IPS DF 19.7 (cell line): ENCODE data around the gene CPVL.

Experiments used
- DNase-seq: peaks from one replicate; pipeline ENCODE4 v3.0.0-alpha.2; 2013; ENCODE audit warnings: low read depth, low spot score

The CPVL gene

DNA sequence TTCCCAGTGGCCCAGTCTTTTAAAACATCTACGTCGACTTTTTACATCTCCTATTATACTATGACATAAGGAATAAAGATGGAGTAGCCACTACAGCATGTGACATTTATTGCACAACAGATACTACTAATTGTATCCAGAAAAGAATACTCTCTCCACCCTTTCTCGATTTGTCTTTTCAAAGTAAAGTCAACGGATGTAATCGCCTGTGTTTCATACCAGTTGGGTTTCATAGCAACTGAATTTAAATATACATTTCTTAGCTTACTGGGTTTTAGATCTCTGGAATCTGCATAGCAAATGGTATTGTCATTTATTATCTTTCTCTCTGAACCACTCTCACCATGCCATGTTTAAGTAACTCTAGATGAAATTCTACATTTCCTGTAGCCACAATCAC, 101.8 kb downstream of the CPVL start:
- no peak for DNase-seq

DNA sequence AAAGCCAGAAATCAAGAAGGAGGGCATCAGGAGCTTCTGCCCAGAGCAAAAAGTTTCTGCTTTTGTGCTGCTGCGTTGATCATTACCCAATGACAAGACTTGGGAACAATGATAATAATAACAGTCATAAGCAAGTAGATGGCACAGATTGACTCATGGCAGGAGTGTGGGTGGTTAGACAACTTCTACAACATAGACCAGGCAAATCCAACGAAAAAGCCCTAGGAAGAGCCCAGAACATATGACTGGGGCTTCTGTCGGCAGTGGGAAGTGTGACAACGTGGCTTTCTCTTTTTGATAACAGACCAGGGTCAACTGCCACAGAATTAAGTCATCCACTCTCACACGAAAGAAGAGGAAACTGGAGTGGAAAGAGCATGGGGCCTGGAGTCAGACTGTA, 102.8 kb downstream of the CPVL start:
- DNase-seq = no peak

DNA sequence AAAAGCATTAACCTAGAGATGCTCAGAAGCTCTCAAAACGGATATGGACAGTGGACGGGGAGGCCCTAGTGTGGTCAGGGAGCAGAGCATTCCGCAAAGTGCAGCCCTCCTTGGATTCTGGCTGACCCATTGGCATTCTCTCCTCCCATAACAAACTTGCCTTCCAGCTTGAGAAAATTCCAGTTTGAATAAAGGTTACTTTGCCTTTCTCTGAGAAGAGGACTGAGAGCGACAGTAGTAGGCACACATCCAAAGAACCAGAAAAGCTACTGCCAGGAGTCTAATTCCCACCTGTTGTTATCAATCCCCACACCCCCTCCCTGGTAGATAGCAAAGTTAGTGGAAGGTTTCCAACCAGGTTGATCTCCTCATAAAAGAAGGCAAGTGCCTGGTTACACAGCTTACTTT, 103.5 kb downstream of the CPVL start:
- DNase-seq = no peak

DNA sequence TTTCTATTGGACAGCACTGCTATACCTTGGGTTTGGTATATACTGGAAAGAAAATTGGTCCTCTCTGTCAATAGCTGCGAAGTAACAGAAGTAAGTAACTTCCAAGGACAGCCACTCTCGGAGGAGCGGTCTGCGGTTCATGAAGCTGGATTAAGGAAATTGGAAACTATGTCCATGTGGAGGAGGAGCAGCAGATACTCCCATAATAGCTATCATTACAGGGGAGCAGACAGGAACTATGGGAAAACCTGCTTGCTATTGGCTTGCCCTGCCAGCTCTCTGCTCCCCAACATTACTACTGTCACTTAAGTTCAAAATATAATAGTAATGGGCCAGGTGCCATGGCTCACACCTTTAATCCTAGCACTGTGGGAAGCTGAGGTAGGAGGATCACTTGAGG, 104.3 kb downstream of the CPVL start:
- no peak for DNase-seq

DNA sequence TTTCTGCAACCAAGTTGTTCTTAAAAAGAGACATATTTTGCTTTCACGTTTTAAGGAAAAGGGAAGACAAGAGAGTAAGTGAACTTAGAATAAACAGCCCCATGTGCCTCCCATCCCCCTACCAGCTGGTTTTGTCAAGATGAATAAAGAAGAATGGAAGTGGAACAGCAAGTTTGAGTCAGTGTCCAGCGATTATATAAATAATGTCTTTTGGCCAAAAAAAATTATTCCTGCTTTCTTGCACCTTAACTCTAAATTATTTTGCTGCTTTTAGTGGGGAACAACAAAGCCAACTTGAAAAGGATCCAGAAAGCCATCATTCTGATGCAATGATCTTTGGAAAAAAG, 105.8 kb downstream of the CPVL start:
- no peak for DNase-seq

DNA sequence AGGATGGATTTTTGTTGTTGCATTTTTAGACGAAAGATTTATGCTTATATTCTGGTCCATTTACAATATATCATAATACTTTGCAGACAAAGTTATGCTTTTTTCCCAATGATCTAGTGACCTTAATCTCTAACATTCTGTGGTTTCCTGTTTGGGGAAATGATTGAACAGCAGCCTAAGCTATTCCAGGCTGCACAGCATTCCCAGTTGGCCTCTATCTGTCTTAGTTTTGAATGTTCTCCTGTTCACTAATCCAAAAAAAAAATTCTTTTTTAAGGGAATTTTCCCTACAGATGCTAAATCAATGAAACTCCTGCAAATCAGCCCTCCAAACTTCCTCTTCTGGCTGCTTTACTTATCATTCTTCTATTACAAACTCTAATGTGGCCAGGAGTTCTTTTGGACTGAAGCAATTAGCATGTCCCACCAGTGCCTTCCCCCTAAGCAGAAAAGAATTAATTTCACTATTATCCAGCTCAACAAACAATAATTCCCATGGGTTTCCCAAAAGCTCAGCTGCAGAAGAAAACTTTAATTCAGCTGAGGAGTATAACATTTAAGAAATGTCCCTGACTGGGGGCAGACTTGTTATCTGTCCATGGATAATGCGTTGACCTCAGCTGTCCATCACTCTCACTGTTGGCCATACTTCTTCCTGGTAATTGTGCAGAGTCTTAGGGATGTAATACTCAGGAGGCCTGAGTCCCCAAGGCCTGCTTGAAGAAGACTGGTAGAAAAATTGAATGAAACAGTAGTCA, 106.3 kb downstream of the CPVL start:
- DNase-seq = no peak

DNA sequence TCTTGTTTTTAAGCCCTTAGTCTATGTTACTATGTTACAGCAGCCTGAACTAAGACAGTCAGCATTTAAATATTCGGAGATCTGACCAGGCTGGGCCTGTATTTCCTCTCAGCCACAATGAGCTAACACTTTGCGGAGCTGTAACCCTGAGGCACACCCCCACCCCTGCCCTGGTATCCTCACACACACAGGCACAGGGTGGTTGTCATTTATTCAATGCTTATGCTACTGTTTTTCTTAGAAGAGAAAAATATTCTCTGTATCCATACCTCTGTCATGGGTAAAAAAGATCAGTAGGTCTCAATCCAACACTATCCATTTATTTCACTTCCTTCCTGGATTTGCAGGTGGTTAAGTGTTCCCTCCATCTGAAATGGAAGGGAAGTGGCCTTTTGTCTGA, 107.9 kb downstream of the CPVL start:
- no peak for DNase-seq

DNA sequence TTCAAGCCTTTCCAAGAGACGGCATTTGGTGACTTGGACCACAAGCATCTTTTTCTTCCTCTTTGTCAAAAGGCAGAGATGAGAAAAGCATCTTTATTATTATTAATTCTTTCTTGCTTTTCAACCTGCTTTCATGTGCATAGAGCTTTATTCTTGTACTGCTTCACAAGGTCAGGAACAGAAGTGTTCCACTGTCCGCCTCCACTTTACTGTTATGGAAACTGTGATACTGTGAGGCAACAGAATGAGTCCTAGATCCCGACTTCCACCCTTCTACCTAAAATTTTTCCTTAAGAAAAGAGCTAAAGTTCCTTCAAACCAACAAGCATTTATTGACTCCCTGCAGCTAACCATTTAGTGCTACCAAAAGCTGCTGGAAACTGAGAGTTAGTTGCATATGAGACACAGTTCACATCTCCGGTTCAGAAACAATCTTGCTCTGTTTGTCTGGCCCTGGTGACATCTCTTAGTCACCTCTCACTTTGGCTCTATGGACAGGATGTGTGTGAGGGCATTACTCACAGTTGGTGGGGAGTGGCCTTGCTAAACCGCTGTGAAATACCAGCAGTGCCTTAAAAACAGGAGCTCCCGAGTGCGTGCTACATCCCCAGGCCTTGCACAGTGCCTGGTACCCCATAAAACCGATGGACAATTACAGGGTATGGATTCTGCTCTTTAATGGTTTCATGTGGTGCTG, 111.1 kb downstream of the CPVL start:
- DNase-seq = no peak

DNA sequence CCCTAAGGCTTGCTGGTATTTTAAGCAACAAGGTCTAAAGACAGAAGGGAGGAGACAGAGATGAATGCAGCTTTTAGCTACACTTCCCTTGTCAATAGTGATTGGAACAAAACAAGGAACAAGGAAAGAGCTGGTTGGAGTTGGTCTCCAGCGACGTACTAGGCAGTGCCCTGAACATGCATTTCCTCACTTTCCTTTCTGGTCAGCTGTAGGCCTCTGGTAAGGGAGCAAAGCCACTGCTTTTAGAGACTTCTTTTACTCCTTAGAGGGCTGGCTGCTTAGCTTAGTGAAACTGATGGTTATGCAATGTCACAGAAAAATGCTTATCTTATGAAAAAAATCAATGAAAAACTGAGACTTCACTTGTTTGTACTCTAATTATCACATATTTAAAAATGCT, 112.8 kb downstream of the CPVL start:
- no peak for DNase-seq

DNA sequence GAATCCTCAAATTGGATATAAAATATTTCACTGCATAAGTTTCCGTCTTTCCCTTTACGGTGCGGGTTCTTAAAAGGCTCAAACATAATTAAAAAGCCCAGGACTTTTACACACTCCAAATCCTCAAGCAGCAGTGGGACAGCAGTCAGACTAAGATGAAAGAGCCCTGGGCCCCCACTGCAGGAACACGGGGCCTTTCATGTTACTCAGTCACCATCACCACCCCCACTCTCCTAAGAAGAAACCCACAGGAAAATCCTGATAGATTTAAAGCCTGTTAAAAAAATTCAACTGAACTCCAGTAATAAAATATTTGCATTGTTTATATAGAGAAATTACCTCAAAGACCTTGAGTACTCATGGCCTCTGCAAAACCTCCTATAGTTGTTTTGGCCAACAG, 114.2 kb downstream of the CPVL start:
- DNase-seq = no peak

DNA sequence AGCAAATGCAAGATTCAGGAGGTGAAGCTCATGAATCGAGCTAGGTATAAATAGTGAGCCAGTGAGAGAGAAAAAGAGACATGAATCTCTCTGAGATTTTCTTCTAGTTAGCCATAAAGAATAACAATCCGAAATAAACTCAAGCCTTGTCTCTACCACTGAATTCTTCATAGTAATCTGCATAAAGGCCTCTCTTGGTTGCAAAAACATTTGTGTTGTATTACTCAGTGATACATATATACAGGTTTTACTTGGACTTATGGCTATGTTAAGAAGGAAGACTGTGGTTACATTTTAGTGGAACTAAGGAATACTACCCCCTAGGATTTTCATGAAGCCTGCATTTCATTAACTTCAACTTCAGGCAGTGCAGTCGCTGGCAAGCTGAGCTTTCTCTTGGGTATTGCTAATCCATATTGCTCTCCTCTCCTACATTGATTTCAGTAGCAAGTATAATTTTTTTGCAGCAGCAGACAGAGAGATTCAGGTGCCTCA, 115.5 kb downstream of the CPVL start:
- no peak for DNase-seq

DNA sequence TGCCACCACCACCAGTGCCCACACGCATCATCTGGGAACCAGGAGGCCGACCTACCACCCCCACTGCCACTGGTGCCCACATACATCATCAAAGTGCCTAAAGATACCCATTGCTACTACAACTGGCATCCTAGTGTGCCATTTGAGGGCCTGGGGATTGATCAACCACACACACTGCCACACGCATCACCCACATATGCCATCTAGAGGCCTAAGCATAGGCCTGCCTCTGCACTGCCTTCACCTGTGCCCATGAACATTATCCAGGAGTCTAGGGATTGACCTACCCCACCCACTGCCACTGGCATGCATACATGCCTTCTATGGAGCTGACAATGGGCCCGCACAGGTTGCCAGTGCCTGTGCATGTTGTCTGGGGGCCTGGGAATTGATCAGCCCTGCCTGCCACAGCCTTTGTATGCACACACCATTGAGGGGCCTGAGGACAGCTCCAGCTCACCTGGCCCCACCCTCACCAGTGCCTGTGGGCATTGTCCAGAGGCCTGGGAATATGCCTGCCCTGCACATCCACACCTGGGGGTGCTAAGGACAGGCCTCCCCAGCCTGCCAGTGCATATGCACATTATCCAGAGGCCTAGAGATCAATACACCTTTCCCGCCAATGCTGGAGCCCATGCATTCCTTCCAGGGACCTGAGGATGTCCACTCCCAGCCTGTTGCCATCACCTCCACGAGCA, 123.9 kb downstream of the CPVL start:
- DNase-seq = no peak

DNA sequence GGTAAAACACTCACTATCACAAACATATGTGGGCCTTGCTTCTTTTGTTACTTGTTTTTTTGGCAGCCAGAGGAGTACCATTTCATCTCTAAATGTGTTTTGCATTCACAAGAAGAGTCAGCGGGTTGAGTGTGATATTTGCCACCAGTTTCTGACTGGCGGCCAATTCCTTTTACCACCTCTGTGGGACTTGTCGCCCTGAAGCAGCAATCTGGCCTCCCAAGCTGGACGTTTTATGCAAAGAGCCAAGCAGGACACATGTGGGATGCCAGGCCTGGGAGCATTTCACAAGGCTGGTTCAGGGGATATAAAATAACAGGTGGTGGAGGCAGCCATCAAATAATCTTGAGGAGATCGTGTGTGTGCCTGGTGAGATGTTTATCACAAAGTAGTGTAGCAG, 126.4 kb downstream of the CPVL start:
- DNase-seq = no peak

DNA sequence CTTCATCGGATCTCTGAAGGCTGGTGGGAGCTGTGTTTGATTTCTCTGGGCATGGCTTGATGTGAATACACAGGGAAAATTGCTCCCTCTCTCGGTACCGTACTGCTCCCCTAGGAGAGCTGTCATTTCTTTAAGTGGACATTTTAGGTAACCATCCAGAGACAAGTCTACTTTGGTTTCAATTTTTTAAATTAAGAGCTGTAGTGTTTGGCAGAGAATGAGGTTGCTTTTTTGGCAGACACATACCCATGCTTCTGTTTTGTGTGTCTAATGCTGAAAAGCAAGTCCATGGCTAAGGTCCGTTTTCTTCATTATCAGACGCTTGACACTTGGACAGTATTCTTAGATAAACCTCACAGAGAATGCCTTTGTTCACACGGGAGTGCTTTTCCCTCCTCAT, 127.0 kb downstream of the CPVL start:
- no peak for DNase-seq

DNA sequence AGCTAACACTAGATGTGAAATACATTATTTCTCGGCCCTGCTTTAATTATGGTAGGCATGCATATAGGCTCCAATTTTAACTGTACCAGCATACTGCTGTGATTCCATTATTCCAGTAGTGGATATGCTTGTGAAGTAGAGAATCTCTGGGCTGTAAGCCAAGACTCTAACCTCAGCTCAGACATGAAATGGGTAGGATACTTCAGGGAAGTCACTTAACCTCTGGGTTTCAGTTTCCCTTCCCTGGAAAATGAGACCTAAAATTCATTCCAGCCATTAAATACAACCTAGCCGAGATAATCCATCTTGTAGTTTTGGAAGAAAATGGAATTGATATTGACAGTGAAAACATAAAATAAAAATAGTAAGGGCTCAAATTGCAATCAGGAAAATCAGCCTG, 128.6 kb downstream of the CPVL start:
- no peak for DNase-seq

DNA sequence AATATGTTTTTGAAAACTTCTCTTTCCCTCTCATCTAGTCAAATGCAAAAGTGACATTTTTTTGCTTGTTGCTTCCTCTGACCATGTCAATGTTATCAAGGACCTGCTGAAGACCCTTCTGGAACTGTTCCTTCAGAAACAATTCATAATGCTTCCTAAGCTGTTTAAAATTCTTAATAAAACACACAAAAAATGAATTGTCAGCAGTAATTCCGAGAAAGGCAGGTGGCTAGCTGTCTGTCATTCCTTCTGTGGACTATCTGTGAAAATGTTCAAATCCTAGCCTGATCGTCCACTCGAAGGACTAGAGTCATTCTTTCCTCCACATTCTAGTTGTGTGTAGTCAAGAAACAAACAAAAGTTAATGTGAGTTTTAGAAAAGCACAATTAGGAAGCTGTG, 131.6 kb downstream of the CPVL start:
- no peak for DNase-seq

DNA sequence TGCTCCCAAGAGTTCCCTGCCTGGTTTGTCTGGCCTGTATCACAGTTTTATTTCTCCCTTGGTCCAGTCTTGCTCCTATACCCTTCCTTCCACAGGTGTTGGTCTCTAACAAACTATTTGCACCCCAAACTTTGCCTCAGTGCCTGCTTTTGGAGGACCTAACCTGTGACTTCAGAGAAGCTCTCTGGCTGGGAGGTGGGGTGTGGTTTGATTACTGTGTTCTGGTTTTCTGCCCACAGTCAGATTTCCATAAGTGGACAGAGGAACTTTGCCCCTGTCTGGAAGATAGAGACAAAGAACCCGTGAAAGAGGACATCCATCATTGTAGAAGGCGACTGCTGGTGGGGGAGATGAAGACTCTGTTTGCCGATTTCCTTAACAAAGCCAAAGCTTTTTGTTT, 132.4 kb downstream of the CPVL start:
- no peak for DNase-seq

DNA sequence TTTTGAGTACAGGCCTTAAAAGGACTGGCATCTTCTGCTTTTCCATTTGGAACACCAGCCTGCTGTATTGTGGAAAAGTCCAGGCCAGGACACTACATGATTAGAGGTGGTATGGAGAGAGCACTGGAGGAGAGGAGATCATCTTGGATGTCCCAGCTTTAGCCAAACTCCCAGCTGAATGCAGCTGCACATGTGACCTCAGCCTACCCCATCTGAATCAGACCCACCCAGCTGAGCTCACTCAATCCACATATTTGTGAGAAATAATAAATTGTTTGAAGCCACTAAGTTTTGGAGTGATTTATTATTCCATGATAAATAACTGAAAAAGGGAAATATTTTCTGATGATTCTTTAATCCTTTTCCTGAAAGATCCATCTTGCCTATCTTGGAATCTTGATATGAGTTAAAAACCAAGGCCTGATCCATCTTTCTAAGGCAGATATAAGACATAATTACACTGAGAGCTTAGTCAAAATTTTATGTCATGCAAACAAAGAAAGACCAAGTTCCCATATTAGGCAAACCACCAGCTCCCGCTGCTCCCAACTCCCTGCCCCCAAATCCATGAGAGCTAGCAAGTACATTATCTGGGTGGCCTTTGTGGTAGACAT, 133.1 kb downstream of the CPVL start:
- no peak for DNase-seq

DNA sequence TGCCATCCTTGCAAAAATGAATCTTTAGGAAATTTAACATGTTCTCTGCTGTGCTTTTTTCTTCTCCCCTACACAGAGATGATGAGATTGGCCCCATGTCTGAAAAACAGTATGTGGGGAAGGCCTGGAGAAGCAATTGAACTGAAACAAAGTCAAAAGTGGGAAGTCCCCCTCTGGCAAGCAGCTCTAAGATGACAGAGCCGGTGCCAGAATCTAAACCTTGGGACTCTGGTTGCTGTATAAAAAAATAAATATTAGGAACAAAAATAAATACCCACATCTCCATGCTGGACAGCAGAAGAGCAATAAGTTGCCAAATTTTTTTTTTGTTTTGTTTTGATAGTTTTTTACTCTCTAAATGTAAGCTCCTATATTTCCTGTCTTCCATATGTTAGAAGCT, 136.4 kb downstream of the CPVL start:
- DNase-seq = no peak

DNA sequence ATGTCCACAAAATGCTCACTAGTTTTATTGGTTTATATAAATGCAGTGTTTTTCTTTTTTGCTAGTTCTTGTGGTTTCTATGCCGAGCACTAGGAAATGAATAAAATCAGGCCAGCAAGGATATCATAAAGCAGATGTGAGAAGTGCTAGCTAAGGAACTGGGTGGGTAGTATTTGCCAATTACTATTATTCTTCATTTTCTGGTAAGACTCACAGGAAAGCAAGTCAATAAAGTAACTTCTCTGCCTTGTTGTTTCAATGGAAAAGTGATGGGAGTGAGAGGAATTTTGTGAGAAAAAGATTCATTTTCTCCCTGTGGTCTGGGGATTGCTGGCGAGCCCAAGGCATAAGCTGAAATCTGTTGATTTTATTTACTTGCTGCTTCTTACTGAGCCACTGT, 137.7 kb downstream of the CPVL start:
- no peak for DNase-seq

DNA sequence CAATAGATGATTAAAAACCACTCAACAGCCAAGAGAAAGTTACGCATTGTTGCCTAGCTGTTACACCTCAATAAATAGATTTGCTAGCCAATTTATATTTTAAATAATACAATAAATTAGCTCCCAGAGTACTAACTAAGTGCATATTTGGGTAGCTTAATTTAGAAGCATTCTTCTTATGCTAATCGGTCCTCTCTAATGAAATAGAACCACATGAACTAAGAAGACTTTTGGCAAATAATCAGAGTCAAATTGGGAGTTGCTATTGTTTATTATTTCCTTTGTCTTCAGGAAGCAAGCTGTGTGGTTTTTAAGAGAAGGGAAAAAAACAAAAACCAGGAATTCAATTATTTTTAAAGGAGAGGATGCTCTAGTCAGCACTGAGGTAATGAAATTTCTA, 139.2 kb downstream of the CPVL start:
- DNase-seq = no peak

DNA sequence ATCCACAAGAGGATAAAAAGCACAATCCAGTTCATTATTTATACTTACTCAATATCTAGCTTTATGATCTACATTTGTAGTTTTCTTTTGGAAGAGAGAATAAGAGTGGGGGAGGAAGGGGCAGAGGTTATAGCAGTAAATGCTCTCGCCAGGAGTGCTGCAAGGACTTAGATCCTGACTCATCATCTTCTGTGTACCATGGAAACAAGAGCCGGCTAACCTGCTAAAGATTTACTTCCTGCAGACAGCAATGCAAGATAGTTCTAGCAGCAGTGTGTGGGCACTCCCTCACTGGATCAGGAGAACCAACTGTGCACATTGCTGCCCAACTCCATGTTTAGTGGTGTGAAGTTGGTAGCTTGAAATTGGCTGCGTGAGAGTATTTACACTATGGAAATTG, 140.5 kb downstream of the CPVL start:
- no peak for DNase-seq

DNA sequence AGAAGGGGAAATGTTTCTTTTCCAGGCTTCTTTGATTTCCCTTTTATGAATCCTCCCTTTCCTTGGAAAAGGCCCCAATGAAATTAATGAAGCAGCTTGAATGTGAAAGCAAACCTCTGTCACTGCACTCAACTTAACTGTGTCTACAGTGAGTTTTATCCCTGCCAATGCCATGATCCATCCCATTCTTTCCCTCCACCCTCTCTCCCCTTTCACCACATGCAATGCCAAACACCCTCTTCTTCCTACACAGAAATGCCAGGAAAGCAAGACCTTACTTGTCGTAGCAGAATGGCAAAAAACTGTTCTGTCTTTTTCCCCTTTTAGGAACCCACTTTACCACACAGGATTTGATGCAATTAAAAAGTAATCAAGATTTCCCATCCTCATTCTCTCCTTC, 140.9 kb downstream of the CPVL start:
- no peak for DNase-seq
